Measurements from ENCODE around the gene JAG2.

Gene JAG2

DNA sequence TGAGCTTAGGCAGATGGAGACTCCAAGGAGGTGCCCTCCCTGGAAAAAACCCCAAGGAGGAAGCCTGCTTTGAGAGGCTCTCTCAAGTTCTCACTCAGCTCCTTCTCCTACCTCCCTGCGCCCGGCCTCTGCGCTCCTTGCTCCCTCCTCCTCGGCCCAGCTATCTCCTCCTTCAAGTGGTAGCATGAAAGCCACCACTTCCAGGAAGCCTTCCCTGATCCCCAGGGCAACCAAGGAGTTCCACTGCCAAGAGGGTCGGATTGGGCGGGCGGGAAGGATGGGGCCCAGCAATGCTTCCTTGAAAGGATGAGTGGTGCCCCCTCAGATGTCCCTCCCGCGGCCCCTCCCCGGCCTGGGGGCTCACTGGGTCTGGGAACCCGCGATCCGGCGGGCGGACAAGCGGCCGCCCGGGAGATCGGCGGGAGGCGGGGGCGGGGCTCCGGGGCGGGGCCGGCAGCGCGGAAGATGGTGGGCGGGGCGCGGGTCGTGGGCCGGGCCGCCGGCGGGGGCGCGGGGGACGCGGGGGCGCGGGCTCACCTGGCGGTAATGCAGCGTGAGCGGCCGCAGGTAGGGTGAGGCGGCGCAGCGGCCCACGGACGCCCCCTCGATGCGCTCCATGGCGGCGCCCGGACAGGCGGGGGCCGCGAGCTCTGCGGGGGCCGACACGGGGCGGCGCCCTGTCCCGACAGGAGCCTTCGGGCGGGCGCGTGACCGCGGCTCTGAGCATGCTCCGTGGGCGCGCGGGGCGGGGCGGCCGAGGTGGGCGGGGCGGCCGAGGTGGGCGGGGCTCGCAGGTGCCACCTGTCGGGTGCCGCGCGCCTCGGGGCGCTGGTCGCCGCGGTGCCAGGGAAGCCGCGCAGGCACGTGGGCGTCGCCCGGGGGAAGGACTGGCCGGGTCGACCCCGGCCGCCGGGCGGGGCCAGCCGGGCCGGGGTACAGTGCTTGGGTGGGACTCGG lies 12.3 kb upstream of the JAG2 start, which contains the start of gene NUDT14:
Gene NUDT14 (minus strand): TSS at position 721 of the 957 bp plus-strand sequence. CDS start 103 bp downstream, at position 618.
- H3K27ac ChIP-seq, result peak within 1 kb of the TSS; percentile 73
- peak; percentile 91 for DNase-seq (ENCODE audit: low spot score)
- POLR2A ChIA-PET (ENCODE audit: low non-redundant PET), result interaction anchor here (0.6 kb wide), 1 partner anchor 21 kb away, joined by 9 read pairs; no protein-coding TSS in a partner anchor
- TF ChIP-seq, protein P1, sequence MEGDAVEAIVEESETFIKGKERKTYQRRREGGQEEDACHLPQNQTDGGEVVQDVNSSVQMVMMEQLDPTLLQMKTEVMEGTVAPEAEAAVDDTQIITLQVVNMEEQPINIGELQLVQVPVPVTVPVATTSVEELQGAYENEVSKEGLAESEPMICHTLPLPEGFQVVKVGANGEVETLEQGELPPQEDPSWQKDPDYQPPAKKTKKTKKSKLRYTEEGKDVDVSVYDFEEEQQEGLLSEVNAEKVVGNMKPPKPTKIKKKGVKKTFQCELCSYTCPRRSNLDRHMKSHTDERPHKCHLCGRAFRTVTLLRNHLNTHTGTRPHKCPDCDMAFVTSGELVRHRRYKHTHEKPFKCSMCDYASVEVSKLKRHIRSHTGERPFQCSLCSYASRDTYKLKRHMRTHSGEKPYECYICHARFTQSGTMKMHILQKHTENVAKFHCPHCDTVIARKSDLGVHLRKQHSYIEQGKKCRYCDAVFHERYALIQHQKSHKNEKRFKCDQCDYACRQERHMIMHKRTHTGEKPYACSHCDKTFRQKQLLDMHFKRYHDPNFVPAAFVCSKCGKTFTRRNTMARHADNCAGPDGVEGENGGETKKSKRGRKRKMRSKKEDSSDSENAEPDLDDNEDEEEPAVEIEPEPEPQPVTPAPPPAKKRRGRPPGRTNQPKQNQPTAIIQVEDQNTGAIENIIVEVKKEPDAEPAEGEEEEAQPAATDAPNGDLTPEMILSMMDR (conservative IDR thresholded peaks at IDR 0.05; ENCODE audit: low read depth), result no peak
- CTCF ChIA-PET, result interaction anchor here (0.6 to 3.1 kb wide), 5 partner anchors 19 to 161 kb away, joined by 3 to 15 read pairs (median 5); no protein-coding TSS in a partner anchor

DNA sequence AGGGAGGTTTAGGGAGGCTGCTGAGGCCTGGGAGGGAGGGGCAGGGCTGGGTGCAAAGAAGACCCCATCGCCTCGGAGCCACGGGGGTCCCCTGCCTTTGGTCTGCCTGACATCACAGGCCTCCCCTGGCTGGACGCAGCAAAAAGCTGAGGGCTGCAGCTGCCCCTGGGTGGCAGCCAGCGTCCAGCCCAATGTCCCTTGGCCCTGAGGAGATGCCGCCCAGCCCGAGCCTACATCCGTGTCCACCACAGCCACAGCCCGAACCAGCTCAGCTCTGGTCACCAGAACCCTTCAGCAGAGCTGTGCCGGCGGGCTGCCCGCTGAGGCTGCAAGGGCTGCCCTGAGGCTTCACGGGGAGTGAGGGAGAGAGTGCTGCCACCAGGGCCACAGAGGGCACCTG lies 10.6 kb upstream of the JAG2 start:
- POLR2A ChIA-PET (ENCODE audit: low non-redundant PET), result no interaction called here

DNA sequence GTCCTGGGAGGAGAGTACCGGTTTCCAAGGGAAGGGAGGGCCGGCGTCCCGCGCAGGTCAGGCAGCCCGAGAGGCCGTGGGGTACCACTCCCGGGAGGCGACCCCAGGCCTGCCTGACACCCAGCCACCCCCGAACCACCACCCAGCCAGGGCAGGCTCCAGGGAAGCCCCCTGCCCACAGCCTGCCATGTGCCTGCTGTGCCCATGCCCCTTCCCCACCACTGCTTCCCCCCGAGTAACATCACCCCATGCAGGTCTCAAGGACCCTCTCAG lies 10.2 kb upstream of the JAG2 start:
- POLR2A ChIA-PET (ENCODE audit: low non-redundant PET), result no interaction called here

More for the DNA sequence above, 10.6 kb upstream of the JAG2 start:
- CTCF ChIA-PET, result no interaction called here
- TF ChIP-seq, protein P1 (conservative IDR thresholded peaks at IDR 0.05; ENCODE audit: low read depth), result no peak
- H3K27ac ChIP-seq, result no peak overlapping the region
- no peak for DNase-seq (ENCODE audit: low spot score)

DNA sequence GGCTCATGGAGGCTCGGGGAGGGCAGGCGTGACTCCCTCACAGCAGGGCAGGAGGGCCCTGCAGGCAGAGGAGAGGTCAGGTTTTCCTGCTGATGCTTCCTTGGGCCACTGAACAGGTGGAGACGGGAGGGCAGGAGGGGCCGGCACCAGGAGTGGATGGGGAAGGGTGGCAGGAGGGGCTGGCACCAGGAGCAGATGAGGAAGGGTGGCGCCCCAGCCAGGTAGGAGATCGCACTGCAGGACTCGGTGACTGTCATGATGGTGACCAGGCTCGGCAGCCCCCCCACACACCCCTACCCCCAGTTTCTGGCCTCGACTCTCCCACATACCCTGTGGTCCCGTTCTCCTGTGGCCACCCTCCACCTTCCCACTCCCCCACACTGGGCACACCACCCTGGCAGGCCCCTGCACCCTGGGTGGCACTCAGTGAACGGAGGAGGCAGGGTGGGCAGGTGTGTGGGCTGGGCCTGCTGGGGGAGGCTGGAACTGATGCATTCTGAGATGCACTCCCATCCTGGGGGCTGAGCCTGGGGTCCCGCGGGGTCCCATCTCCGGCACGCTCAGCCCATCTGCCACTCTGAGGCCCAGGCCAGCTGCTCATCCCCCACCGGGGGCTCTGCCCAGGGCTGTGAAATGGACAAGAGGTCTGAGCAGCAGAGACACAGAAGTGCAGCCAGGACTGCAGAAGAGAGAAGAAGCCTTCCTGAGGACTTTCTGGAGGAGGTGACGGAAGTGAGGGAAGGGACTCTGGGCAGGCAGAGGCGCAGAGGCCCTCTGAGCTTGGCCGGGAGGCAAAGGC lies 9.7 kb upstream of the JAG2 start:
- ChIA-PET CTCF (no interaction called here), POLR2A (ENCODE audit: low non-redundant PET) (no interaction called here)
- no peak for DNase-seq (ENCODE audit: low spot score)
- no peak overlapping the region; the same call in 1 of the 2 replicates for H3K27ac ChIP-seq
- TF ChIP-seq, protein P1 (conservative IDR thresholded peaks at IDR 0.05; ENCODE audit: low read depth), result no peak

More for the DNA sequence above, 10.2 kb upstream of the JAG2 start:
- DNase-seq (ENCODE audit: low spot score), result no peak
- TF ChIP-seq, protein P1 (conservative IDR thresholded peaks at IDR 0.05; ENCODE audit: low read depth), result no peak
- CTCF ChIA-PET, result no interaction called here
- H3K27ac ChIP-seq, result no peak overlapping the region

DNA sequence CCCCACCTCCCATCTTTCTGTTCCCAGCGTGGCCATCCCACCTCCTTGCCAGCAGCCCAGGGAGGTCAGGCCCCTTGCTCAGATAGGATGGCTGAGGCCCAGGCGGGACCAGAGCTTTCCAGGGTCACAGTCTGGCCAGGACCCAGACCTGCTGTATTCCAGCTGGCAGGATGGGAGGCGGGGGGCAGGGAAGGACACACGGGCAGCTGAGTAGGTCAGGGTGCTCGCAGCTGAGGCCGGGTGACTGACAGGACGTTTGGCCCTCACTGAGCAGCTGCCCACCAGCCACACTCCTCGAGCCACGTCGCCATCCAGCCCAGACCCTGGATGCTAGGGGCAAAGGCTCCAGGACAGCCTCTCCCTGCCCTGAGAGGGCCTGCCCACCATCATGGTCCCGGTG lies 8.5 kb upstream of the JAG2 start:
- DNase-seq (ENCODE audit: low spot score), result no peak
- TF ChIP-seq, protein P1 (conservative IDR thresholded peaks at IDR 0.05; ENCODE audit: low read depth), result no peak
- ChIA-PET CTCF (interaction anchor here (0.6 to 1.4 kb wide), 3 partner anchors 12 to 117 kb away, joined by 3 to 5 read pairs (median 4); no protein-coding TSS in a partner anchor), POLR2A (ENCODE audit: low non-redundant PET) (no interaction called here)
- peak overlapping the region; percentile 86; the same call in 1 of the 2 replicates for H3K27ac ChIP-seq

DNA sequence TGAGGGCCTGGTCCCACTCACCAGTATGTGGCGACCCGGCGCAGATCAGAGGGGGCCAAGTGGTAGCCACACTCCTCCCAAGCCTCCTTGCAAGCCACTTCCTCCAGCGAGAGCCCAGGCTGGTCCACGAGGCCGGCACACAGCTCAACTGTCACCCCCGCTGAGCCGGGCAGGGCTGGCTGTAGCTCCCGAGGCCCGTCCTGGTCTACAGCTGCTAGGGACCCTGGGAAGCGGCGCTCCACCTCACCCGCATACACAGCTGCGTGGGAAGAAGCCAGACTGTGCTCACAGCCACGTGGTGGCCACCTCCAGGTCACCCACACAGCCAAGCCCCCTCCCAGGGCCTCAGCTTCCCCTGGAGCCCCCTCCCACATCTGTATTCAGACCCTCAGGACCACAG lies 7.9 kb upstream of the JAG2 start:
- POLR2A ChIA-PET (ENCODE audit: low non-redundant PET), result interaction anchor here (1.1 kb wide), 1 partner anchor 85 kb away, joined by 4 read pairs; no protein-coding TSS in a partner anchor
- TF ChIP-seq, protein P1 (conservative IDR thresholded peaks at IDR 0.05; ENCODE audit: low read depth), result no peak
- DNase-seq (ENCODE audit: low spot score), result no peak
- peak overlapping the region; percentile 86 for H3K27ac ChIP-seq
- CTCF ChIA-PET, result interaction anchor here (0.6 to 1.4 kb wide), 3 partner anchors 82 to 117 kb away, joined by 3 to 5 read pairs (median 4); no protein-coding TSS in a partner anchor

Measured in RWPE1 (cell line).